Activated T-cell treated with anti-CD3 and anti-CD28 coated beads for 4 hours (primary cell): ENCODE measurements around the gene SLC12A8.

Experiments used
- DNase-seq: peaks from one replicate; pipeline ENCODE4 v3.0.0-alpha.2; 2020

The SLC12A8 gene

GRCh38 chr3:125050488-125051090, 162.0 kb downstream of the SLC12A8 start:
- no peak for DNase-seq

- DNase-seq: no peak
These were observed 164.3 kb downstream of the SLC12A8 start for GRCh38 chr3:125048282-125048681.

GRCh38 chr3:125045965-125046364, 166.6 kb downstream of the SLC12A8 start:
- DNase-seq: no peak

GRCh38 chr3:125045194-125045593, 167.4 kb downstream of the SLC12A8 start:
- DNase-seq: no peak

- no peak for DNase-seq
These were observed 168.9 kb downstream of the SLC12A8 start for GRCh38 chr3:125043599-125044151.

- no peak for DNase-seq
These were observed 169.7 kb downstream of the SLC12A8 start for GRCh38 chr3:125042725-125043406.

GRCh38 chr3:125039131-125040100, 173.1 kb downstream of the SLC12A8 start:
- no peak for DNase-seq

- no peak for DNase-seq
These were observed 174.9 kb downstream of the SLC12A8 start for GRCh38 chr3:125037498-125038150.

- DNase-seq: no peak
These were observed 177.3 kb downstream of the SLC12A8 start for GRCh38 chr3:125035217-125035616.

- DNase-seq: no peak
These were observed 178.9 kb downstream of the SLC12A8 start for GRCh38 chr3:125033616-125034015.

GRCh38 chr3:125033135-125033534, 179.4 kb downstream of the SLC12A8 start:
- DNase-seq: no peak

GRCh38 chr3:125032683-125033082, 179.9 kb downstream of the SLC12A8 start:
- DNase-seq: no peak
